Type B pancreatic cell (in vitro differentiated cells): ENCODE data around the gene KRTAP16-1. TPM values are rescaled to one million over a fixed set of nuclear protein-coding genes. Genes with fewer than 3 reads are reported as not detected.

Experiments used
- DNase-seq: peaks from one replicate; pipeline ENCODE4 v3.0.0; 2021; ENCODE audit warnings: mixed read lengths; ENCODE audit not compliant: unreplicated experiment; ENCODE audit errors: extremely low spot score
- H3K27ac Mint-ChIP-seq: 2 replicates; pipeline ENCODE4 v1.8.0; 2021; ENCODE audit warnings: mild to moderate bottlenecking, mixed read lengths
- H3K27me3 Mint-ChIP-seq: 2 replicates; pipeline ENCODE4 v1.8.0; 2021; ENCODE audit warnings: mixed read lengths
- H3K36me3 Mint-ChIP-seq: 2 replicates; pipeline ENCODE4 v1.8.0; 2021; ENCODE audit warnings: mixed read lengths
- H3K4me1 Mint-ChIP-seq: one replicate; pipeline ENCODE4 v1.8.0; 2021; ENCODE audit warnings: mixed read lengths; ENCODE audit not compliant: unreplicated experiment
- H3K4me3 Mint-ChIP-seq: 2 replicates; pipeline ENCODE4 v1.8.0; 2021; ENCODE audit warnings: mild to moderate bottlenecking, mixed read lengths
- H3K9me3 Mint-ChIP-seq: 2 replicates; pipeline ENCODE4 v1.8.0; 2021; ENCODE audit warnings: mixed read lengths
- CTCF ChIP-seq: fragments of 200-600 bp; sonication (generic); conservative IDR thresholded peaks from 2 replicates; pipeline ENCODE4 v1.5.0; 2021; ENCODE audit warnings: antibody characterized with exemption, mild to moderate bottlenecking
- total RNA-seq: library from RNA; stranded (reverse); gene quantifications from 2 replicates; pipeline ENCODE4 v1.2.1, GENCODE V29; 2021; ENCODE audit warnings: low replicate concordance

Gene KRTAP16-1
- total RNA-seq, 1 donor from 2014 or later, result not detected

- TF ChIP-seq CTCF, result no peak
- Mint-ChIP-seq H3K27me3 (no peaks in the 10 kb centered on the region), H3K36me3 (peaks cover 4% of the 10 kb centered on the region), H3K27ac (no peak overlapping the region), H3K9me3 (peaks cover 4% of the 10 kb centered on the region), H3K4me1 (no peaks in the 10 kb centered on the region), H3K4me3 (no peak overlapping the region)
- DNase-seq, result no peak
Measured at GRCh38 chr17:41296846-41297245, 12.3 kb downstream of the KRTAP16-1 start.

- no peaks in the 10 kb centered on the region for H3K27me3 Mint-ChIP-seq
- H3K36me3 Mint-ChIP-seq, result no peaks in the 10 kb centered on the region
- peaks cover 4% of the 10 kb centered on the region for H3K9me3 Mint-ChIP-seq
- no peak for DNase-seq
- no peaks in the 10 kb centered on the region for H3K4me1 Mint-ChIP-seq
- no peak overlapping the region for H3K27ac Mint-ChIP-seq
- H3K4me3 Mint-ChIP-seq, result no peak overlapping the region
- TF ChIP-seq CTCF, result no peak
Measured at GRCh38 chr17:41294016-41294415, 15.1 kb downstream of the KRTAP16-1 start.

- no peak for DNase-seq
- no peaks in the 10 kb centered on the region for H3K4me1 Mint-ChIP-seq
Measured at GRCh38 chr17:41287050-41287449, 22.1 kb downstream of the KRTAP16-1 start.

GRCh38 chr17:41284546-41284945, 24.6 kb downstream of the KRTAP16-1 start:
- DNase-seq, result no peak
- no peaks in the 10 kb centered on the region for H3K4me1 Mint-ChIP-seq
- no peaks in the 10 kb centered on the region for H3K27me3 Mint-ChIP-seq
- no peak overlapping the region for H3K27ac Mint-ChIP-seq
- no peaks in the 10 kb centered on the region for H3K9me3 Mint-ChIP-seq
- H3K36me3 Mint-ChIP-seq, result no peaks in the 10 kb centered on the region
- H3K4me3 Mint-ChIP-seq, result no peak overlapping the region
- TF ChIP-seq CTCF, result no peak

More at GRCh38 chr17:41287050-41287449, 22.1 kb downstream of the KRTAP16-1 start:
- Mint-ChIP-seq H3K27me3 (no peaks in the 10 kb centered on the region), H3K9me3 (no peaks in the 10 kb centered on the region), H3K36me3 (no peaks in the 10 kb centered on the region), H3K4me3 (no peak overlapping the region), H3K27ac (no peak overlapping the region)
- no peak for TF ChIP-seq CTCF

- Mint-ChIP-seq H3K27ac (no peak overlapping the region), H3K9me3 (no peaks in the 10 kb centered on the region), H3K4me3 (no peak overlapping the region), H3K36me3 (no peaks in the 10 kb centered on the region), H3K27me3 (no peaks in the 10 kb centered on the region), H3K4me1 (no peaks in the 10 kb centered on the region)
- TF ChIP-seq CTCF, result no peak
- no peak for DNase-seq
Measured at GRCh38 chr17:41284043-41284442, 25.1 kb downstream of the KRTAP16-1 start.
